OCI-LY3 (cell line): ENCODE results near the gene PLPPR2.

ENCODE experiments used
- CTCF ChIP-seq: fragments of 200-600, 300-600 bp; sonication (generic); IDR thresholded peaks from 2 replicates; pipeline ENCODE4 v1.5.1; 2014; ENCODE audit warnings: antibody characterized with exemption, low read length, low read depth
- EZH2phosphoT487 ChIP-seq: fragments of 200-600 bp; shearing (Covaris generic); IDR thresholded peaks from 2 replicates; pipeline ENCODE4 v1.6.1; 2018; ENCODE audit warnings: antibody characterized with exemption, mixed run types, low read depth

GRCh38 chr19:11390359-11390758 lies 35.1 kb downstream of the PLPPR2 start:
- TF ChIP-seq CTCF, result no peak
- TF ChIP-seq EZH2phosphoT487, result no peak
